HFF-Myc (cell line): ENCODE data around the gene FAIM2.

Experiments used
- DNase-seq: peaks from one replicate; pipeline ENCODE4 v3.0.0-alpha.2; 2011; ENCODE audit warnings: low read depth; ENCODE audit errors: extremely low read depth
- H3K4me3 ChIP-seq: replicated peaks from 2 replicates; pipeline ENCODE4 v1.5.1; 2011; ENCODE audit warnings: low read depth, mild to moderate bottlenecking, control low read depth, low read length
- TF ChIP-seq, protein P1 (sequence below): IDR thresholded peaks from 2 replicates; pipeline ENCODE4 v1.5.1; 2012; ENCODE audit warnings: mild to moderate bottlenecking, low read depth, low read length, control low read depth; ENCODE audit errors: missing control alignments

The FAIM2 gene

GRCh38 chr12:49842519-49843352 lies 61.0 kb downstream of the FAIM2 start, which contains the start of gene BCDIN3D:
BCDIN3D (minus strand) TSS chr12:49843106; CDS start chr12:49843087, 19 bp downstream.
- DNase-seq, result peak; percentile 80
- peak within 1 kb of the TSS; percentile 90 for H3K4me3 ChIP-seq
- TF ChIP-seq, protein P1, sequence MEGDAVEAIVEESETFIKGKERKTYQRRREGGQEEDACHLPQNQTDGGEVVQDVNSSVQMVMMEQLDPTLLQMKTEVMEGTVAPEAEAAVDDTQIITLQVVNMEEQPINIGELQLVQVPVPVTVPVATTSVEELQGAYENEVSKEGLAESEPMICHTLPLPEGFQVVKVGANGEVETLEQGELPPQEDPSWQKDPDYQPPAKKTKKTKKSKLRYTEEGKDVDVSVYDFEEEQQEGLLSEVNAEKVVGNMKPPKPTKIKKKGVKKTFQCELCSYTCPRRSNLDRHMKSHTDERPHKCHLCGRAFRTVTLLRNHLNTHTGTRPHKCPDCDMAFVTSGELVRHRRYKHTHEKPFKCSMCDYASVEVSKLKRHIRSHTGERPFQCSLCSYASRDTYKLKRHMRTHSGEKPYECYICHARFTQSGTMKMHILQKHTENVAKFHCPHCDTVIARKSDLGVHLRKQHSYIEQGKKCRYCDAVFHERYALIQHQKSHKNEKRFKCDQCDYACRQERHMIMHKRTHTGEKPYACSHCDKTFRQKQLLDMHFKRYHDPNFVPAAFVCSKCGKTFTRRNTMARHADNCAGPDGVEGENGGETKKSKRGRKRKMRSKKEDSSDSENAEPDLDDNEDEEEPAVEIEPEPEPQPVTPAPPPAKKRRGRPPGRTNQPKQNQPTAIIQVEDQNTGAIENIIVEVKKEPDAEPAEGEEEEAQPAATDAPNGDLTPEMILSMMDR, result no peak

GRCh38 chr12:49838973-49839633 lies 64.6 kb downstream of the FAIM2 start:
- no peak for DNase-seq
- TF ChIP-seq, protein P1, result peak; percentile 68
- H3K4me3 ChIP-seq, result no peak overlapping the region

- no peak for DNase-seq
- TF ChIP-seq, protein P1, result no peak
- no peak overlapping the region for H3K4me3 ChIP-seq
Measured at GRCh38 chr12:49832836-49833421, 70.8 kb downstream of the FAIM2 start.

DNA sequence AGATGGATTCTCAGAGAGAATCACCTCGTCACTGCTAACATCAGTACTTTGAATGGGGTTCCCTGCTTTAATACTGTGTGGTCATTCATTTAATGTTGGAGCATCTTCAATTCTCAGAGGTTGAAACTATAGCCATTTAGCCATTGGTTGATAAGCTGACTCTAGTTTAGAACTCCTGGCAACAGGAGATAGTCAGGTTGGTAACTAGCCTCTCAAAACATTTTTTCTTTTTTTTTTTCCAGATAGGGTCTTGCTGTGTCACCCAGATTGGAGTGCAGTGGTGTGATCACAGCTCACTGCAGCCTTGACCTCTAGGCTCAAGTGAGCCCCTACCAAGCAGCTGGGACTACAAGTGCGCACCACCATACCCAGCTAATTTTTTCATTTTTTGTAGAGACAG lies 72.0 kb downstream of the FAIM2 start:
- TF ChIP-seq, protein P1, result no peak
- no peak overlapping the region for H3K4me3 ChIP-seq
- no peak for DNase-seq

- TF ChIP-seq, protein P1, result no peak
- DNase-seq, result peak; percentile 84
Measured at GRCh38 chr12:49828133-49829091, 75.3 kb downstream of the FAIM2 start, which contains the start of gene NCKAP5L. NCKAP5L (minus strand) TSS chr12:49828413; CDS start chr12:49804044, 24,369 bp downstream.

More at GRCh38 chr12:49828133-49829091, 75.3 kb downstream of the FAIM2 start, which contains the start of gene NCKAP5L:
- H3K4me3 ChIP-seq, result peak within 1 kb of the TSS; percentile 63
